PC-9 (cell line): ENCODE results near the gene NUDT3. TPM values are rescaled to one million over a fixed set of nuclear protein-coding genes. Genes with fewer than 3 reads are reported as not detected.
A peak's percentile ranks its signal among the peaks of the same experiment; 100 is the strongest.

Source experiments
- BruUV-seq: library from RNA; stranded (reverse); fragments of 400-500 nt; replicated peaks from 2 replicates; lab custom pipeline; 2021; lab: Mats Ljungman, UMichigan
- CTCF ChIA-PET: fragments of 300-600 bp; sonication (Branson Sonifier 250); formaldehyde crosslinking; loops from one replicate; lab custom pipeline; 2022; ENCODE audit warnings: antibody characterized with exemption; lab: Charles Lee
- POLR2A ChIA-PET: fragments of 300-600 bp; sonication (Branson Sonifier 250); formaldehyde crosslinking; loops from one replicate; lab custom pipeline; 2022; ENCODE audit warnings: antibody characterized with exemption; ENCODE audit not compliant: unreplicated experiment; lab: Charles Lee
- DNase-seq, 2 experiments: peaks; one replicate each; pipeline versions ENCODE4 v3.0.0 to v3.0.0-alpha.2; 2015 to 2022; ENCODE audit warnings: mixed read lengths in 1 of 2
- H2AFZ ChIP-seq: fragments of 200-600 bp; sonication (generic); 2 replicates; pipeline ENCODE4 v1.8.1; 2017; ENCODE audit warnings: antibody characterized with exemption
- H3F3A ChIP-seq: fragments of 200-600 bp; sonication (generic); 2 replicates; pipeline ENCODE4 v1.8.1; 2017; ENCODE audit warnings: antibody characterized with exemption, mild to moderate bottlenecking, low read depth; ENCODE audit not compliant: insufficient read depth
- H3K27ac ChIP-seq: fragments of 200-600 bp; sonication (generic); 2 replicates; pipeline ENCODE4 v1.6.1; 2016; ENCODE audit warnings: mixed run types
- H3K27me3 ChIP-seq: fragments of 200-600 bp; sonication (generic); 2 replicates; pipeline ENCODE4 v1.6.1; 2016; ENCODE audit warnings: low read depth, mixed run types; ENCODE audit not compliant: insufficient read depth
- H3K36me3 ChIP-seq: fragments of 200-600 bp; sonication (generic); 2 replicates; pipeline ENCODE4 v1.6.1; 2016; ENCODE audit warnings: low read depth, mixed run types
- H3K4me1 ChIP-seq: fragments of 200-600 bp; sonication (generic); replicated peaks from 2 replicates; pipeline ENCODE4 v1.6.1; 2016; ENCODE audit warnings: mixed run types; ENCODE audit not compliant: insufficient read depth
- H3K4me2 ChIP-seq: fragments of 200-600 bp; sonication (generic); 2 replicates; pipeline ENCODE4 v1.6.1; 2017; ENCODE audit warnings: mixed run types
- H3K4me3 ChIP-seq: fragments of 200-600 bp; sonication (generic); 2 replicates; pipeline ENCODE4 v1.6.1; 2016; ENCODE audit warnings: mixed run types
- H3K79me2 ChIP-seq: fragments of 200-600 bp; sonication (generic); 2 replicates; pipeline ENCODE4 v1.6.1; 2017; ENCODE audit warnings: low read depth, mixed run types
- H3K9me2 ChIP-seq: fragments of 200-600 bp; sonication (generic); 2 replicates; pipeline ENCODE4 v1.8.1; 2017; ENCODE audit warnings: mild to moderate bottlenecking; ENCODE audit not compliant: insufficient read depth
- H3K9me3 ChIP-seq: fragments of 200-600 bp; sonication (generic); 2 replicates; pipeline ENCODE4 v1.8.1; 2016; ENCODE audit warnings: low read depth; ENCODE audit not compliant: insufficient read depth
- H4K20me1 ChIP-seq: fragments of 200-600 bp; sonication (generic); 2 replicates; pipeline ENCODE4 v1.8.1; 2017; ENCODE audit not compliant: insufficient read depth
- EZH2 ChIP-seq: fragments of 200-600 bp; sonication (generic); IDR thresholded peaks from 2 replicates; pipeline ENCODE4 v1.8.0; 2017; ENCODE audit warnings: antibody characterized with exemption, low read depth
- intact Hi-C: fragments of 100-400 bp; cut with micrococcal nuclease; formaldehyde crosslinking; loops from one replicate; pipeline ENCODE4 v1.10.0; 2022; ENCODE audit not compliant: unreplicated experiment
- total RNA-seq: library from RNA; stranded (reverse); gene quantifications from 2 replicates; pipeline ENCODE4 v1.2.3, GENCODE V29; 2021
- TF ChIP-seq, protein P1 (sequence below): fragments of 200-600 bp; sonication (generic); conservative IDR thresholded peaks from 2 replicates; pipeline ENCODE4 v1.6.1; 2017; ENCODE audit warnings: mixed run types, antibody characterized with exemption, mild to moderate bottlenecking, moderate library complexity

Gene NUDT3
- total RNA-seq, 1 experiment from 2014 or later: 19.1 TPM

DNA sequence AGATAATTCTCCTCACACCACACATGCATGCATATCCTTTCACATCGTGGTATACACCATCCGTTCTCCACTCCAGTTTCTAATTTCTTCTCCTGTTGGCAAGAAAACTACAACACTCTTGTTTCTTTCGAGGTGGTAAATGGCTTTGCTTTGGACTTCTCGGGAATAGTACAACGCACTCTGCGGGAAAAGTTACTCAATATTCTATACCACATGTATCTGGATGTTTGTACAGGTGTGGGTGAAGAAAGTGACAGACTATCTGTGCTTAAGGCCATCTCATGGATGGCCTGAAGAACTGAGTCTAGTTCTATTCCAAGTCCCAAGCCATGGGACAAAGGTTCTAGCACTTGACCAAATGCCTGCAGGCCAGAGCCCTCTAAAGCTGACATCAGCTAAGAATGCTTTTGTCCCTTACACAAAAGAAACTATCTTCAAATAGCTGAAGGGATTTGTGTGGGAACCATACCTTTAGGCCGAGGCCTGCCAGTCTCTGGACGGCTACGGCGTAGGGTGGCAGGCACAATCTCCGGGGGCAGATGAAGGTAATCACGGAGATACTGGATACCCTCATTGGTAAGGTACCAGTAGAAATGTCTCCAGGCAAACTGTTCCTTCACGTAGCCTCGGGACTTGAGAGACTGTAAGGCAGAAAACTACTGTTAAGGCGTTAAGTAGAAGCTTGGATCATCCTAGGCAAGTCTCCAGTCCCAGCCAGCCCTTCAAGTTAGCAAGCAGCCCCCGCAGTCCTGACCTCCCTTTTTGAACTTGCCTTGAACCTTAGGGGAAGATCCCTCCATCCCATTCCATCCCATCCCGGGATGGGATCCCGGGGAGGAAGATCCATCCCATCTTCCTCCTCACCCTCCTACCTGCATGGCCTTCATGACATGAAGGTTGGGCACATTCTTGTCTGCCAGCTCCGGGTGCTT, 32.0 kb upstream of the NUDT3 start:
- H3F3A ChIP-seq: peaks cover 66% of the 10 kb centered on the region
- H3K4me3 ChIP-seq: peak overlapping the region; percentile 94
- peaks cover 58% of the 10 kb centered on the region for H3K79me2 ChIP-seq
- ChIA-PET CTCF (no interaction called here), POLR2A (interaction anchor here (0.5 to 0.7 kb wide), 3 partner anchors 188 to 1061 kb away, joined by 3 to 8 read pairs (median 6); partner anchors contain the start of gene HMGA1)
- intact Hi-C loops: no loop called here
- H3K4me1 ChIP-seq: peaks cover 26% of the 10 kb centered on the region; the same call in 1 of the 2 replicates
- no peaks in the 10 kb centered on the region for H3K9me3 ChIP-seq
- H3K27me3 ChIP-seq: no peaks in the 10 kb centered on the region
- H3K27ac ChIP-seq: peak overlapping the region; percentile 88
- no peaks in the 10 kb centered on the region for H3K9me2 ChIP-seq
- H3K4me2 ChIP-seq: peak overlapping the region; percentile 92
- H2AFZ ChIP-seq: no peak overlapping the region
- no peak for TF ChIP-seq EZH2
- TF ChIP-seq, protein P1, sequence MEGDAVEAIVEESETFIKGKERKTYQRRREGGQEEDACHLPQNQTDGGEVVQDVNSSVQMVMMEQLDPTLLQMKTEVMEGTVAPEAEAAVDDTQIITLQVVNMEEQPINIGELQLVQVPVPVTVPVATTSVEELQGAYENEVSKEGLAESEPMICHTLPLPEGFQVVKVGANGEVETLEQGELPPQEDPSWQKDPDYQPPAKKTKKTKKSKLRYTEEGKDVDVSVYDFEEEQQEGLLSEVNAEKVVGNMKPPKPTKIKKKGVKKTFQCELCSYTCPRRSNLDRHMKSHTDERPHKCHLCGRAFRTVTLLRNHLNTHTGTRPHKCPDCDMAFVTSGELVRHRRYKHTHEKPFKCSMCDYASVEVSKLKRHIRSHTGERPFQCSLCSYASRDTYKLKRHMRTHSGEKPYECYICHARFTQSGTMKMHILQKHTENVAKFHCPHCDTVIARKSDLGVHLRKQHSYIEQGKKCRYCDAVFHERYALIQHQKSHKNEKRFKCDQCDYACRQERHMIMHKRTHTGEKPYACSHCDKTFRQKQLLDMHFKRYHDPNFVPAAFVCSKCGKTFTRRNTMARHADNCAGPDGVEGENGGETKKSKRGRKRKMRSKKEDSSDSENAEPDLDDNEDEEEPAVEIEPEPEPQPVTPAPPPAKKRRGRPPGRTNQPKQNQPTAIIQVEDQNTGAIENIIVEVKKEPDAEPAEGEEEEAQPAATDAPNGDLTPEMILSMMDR: no peak
- H4K20me1 ChIP-seq: peaks cover 57% of the 10 kb centered on the region
- H3K36me3 ChIP-seq: peaks cover 52% of the 10 kb centered on the region
- no peak for DNase-seq
- BruUV-seq: no TSS peak

DNA sequence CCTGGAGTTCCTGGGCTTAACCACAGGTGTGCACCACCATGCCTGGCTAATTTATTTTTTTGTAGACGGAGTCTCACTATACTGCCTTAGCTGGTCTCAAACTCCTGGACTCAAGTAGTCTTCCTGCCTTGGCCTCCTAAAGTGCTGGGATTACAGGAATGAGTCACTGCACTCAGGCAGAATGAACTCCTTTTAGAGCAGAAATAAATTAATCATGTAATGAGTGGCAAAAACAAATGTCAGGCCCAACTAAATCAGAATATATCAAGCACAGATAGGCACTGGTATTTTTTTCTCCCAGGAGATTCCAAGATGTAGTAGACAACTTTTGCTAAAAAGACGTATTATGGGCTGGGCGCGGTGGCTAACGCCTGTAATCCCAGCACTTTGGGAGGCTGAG, 30.8 kb upstream of the NUDT3 start:
- BruUV-seq: no TSS peak

DNA sequence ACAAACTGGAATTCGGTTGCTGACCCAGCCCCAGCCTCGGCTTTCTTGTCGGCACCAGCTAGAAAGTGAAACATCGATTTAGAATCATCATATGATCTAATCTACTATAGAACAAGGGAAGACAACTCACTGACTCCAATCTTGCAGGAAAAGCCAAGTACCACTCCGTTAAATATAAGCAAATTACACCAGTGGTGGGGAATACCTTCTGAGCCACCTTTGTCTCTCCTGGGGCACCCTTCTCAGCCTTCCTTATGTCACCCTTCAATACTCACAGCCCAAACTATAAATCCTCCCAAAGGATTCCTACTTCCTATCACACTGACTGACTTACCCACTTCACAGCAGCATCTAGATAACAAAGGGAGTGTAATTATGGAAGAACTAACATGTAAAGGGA, 25.9 kb upstream of the NUDT3 start:
- TF ChIP-seq, protein P1: no peak
- no peak for TF ChIP-seq EZH2
- Histone ChIP-seq H3K4me1 (peaks cover 8% of the 10 kb centered on the region; the same call in 1 of the 2 replicates), H3K4me2 (no peak overlapping the region), H3K9me2 (no peaks in the 10 kb centered on the region), H3K4me3 (no peak overlapping the region), H2AFZ (no peak overlapping the region), H3K27ac (no peak overlapping the region), H3F3A (peaks cover 91% of the 10 kb centered on the region), H3K79me2 (peaks cover 33% of the 10 kb centered on the region), H4K20me1 (peaks cover 84% of the 10 kb centered on the region), H3K36me3 (peaks cover 50% of the 10 kb centered on the region), H3K9me3 (no peaks in the 10 kb centered on the region), H3K27me3 (no peaks in the 10 kb centered on the region)
- no TSS peak for BruUV-seq
- POLR2A ChIA-PET: no interaction called here
- intact Hi-C loops: loop anchor here (5.0 kb wide), 2 partner anchors 189 to 724 kb away; partner anchors contain the start of gene TCP11
- CTCF ChIA-PET: no interaction called here
- no peak for DNase-seq

More for the DNA sequence above, 30.8 kb upstream of the NUDT3 start:
- POLR2A ChIA-PET: interaction anchor here (0.6 kb wide), 1 partner anchor 1063 kb away, joined by 4 read pairs; no protein-coding TSS in a partner anchor
- Histone ChIP-seq H3K9me3 (no peaks in the 10 kb centered on the region), H2AFZ (no peak overlapping the region), H3K4me3 (peak overlapping the region; percentile 4; the same call in 1 of the 2 replicates), H3K4me1 (peaks cover 26% of the 10 kb centered on the region; the same call in 1 of the 2 replicates), H3K36me3 (peaks cover 58% of the 10 kb centered on the region), H3K4me2 (peak overlapping the region; percentile 92), H3K27ac (peak overlapping the region; percentile 88; the same call in 1 of the 2 replicates), H3F3A (peaks cover 78% of the 10 kb centered on the region), H4K20me1 (peaks cover 69% of the 10 kb centered on the region), H3K79me2 (peaks cover 58% of the 10 kb centered on the region), H3K9me2 (no peaks in the 10 kb centered on the region), H3K27me3 (no peaks in the 10 kb centered on the region)
- CTCF ChIA-PET: no interaction called here
- no peak for DNase-seq
- intact Hi-C loops: no loop called here
- no peak for TF ChIP-seq EZH2
- TF ChIP-seq, protein P1: no peak
